ENCODE results near the gene SMPD2.
A peak's percentile ranks its signal among the peaks of the same experiment; 100 is the strongest.
"Not testable (repeated sequence)": the region's sequence is repeated elsewhere in the genome, so short reads cannot be mapped to it uniquely, and the experiment has no call there.

SMPD2 gene

DNA sequence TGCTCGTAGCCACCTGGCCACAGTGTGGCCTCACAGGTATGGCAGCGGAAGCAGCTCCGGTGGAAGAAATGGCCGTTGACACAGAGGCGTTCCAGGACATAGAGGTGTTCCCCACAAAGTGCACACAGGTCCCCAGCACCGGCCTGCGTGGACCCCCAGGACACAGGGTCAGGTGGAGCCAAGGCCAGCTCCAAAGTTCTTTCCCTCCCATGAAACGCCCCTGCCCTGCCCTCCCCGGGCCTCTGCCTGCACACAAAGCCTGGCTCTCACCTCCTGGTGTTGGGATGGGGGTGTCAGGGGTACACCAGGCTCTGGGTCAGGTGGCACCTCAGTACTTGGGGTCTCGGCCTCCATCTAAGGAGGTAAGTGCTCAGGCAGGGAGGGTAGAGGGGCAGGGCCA is 6.6 kb downstream of the SMPD2 start:
- DNase-seq, result no peak

GRCh38 chr6:109447878-109448555 is 7.5 kb downstream of the SMPD2 start:
- DNase-seq, result no peak

DNA sequence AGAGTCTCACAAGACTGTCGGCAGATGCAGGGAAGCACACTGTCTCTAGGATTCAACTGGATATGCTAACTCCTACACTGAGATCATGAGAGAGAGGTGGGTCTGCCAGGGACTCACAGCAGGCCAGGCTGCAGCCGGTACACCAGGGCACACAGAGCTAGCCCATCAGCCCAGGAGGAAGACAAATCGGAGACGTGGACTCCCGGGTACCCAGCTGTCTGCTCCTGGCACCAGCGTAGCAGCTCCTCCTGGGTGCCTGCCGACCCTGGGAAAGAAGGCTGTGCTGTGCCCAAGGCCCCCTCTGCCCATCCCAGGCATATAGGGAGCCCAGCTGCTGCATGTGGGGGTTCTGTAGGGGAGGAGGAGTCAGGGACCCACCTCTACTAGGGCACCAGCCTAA is 8.1 kb downstream of the SMPD2 start:
- DNase-seq, result no peak

DNA sequence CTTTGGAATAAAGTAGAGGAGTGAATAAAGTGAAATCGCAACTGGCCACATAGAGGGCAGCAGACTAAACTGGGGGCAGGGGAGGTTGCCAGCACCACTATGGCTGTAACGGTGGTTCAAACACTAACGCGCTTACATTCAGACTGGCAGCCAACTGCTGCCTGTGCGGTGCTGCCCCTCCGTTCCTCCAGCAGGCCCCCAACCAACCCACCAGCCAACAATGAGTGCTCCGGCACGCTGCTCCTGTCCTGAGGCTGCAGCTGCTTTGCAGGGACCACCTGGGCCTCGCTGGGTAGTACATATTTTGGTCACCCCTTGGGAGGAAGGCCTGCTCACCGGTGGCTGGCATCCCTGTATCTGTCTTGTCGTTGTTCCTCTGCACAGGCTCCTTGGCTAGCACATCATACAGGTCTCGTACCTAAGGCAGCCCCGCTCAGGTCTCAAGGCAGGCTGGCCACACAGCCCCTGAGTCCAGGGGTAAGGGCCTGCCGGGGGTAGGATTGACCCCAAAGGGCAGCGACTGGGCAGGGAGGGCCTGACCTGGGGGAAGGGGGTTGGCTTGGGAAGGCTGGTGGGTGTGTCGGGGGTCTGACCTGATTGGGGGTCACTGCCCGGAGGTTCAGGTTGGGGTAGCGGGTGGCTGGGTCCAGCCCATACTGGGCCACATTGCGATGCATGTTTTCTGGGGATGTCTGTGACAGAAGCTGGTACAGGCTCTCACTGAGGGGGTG is 8.7 kb downstream of the SMPD2 start:
- no peak for DNase-seq

DNA sequence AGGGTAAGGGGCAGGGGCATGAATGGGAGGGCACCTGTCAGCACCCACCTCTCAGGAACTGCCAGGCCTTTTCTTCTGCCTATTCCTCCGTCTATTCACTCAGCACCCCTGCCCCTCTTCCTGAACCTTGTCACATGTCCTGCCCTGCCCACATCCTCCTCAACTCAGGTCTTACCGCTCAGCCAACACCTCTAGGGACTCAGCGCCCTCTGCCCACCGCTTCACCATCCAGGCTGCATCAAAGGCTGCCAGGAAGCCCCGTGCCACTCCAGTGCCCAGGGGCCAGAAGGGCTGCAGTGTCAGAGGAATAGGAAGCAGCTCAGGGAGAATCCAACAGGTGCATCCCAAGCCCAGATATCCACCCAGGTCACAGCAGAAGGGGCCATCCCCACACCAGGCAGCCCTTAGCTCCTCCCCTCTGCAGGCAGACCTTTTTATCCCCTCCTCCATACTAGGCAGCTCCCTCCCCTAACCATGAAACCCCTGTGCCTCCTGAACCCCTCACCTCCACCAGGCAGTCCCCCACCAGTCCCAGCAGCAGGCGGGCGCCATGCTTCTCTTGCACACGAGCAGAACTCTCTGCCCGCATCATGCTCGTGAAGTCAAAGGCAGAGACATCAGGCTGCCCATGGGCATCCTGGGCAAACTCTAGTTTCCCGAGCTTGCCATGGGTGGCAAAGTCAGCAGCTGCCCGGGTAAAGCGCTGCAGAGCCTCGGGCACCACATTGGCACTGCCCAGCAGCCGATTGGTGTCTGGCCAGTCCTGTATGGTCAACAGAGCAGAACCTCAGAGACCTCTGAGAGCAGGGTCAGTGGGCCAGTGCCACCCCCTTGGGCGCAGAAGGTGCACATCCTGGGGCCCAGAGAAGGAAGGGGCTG is 9.5 kb downstream of the SMPD2 start:
- peak; percentile 37 for DNase-seq

DNA sequence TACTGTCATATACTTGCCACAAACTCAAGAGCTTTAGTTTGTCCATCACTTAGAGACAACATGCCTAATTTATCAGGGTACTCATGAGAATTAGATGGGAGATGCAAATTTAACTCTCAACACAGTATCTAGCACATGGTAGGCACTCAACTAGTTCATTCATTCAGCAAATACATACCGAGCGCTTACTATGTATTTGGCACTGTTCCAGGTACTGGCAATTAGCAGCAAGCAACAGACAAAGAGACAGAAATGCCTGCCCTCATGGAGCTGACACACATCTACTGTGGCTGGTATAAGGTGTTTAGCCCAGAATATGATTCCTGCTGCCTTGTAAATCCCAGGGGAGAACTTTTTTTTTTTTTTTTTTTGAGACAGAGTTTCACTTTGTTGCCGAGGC is 10.3 kb downstream of the SMPD2 start:
- no peak for DNase-seq

GRCh38 chr6:109451376-109451775 is 10.9 kb downstream of the SMPD2 start:
- DNase-seq, result no peak

- no peak for DNase-seq
Observed at GRCh38 chr6:109452181-109452580, 11.7 kb downstream of the SMPD2 start.

- DNase-seq, result no peak
Observed at GRCh38 chr6:109453156-109453555, 12.6 kb downstream of the SMPD2 start.

GRCh38 chr6:109453594-109454495 is 13.3 kb downstream of the SMPD2 start:
- no peak for DNase-seq

GRCh38 chr6:109454496-109455436 is 14.2 kb downstream of the SMPD2 start:
- peak; percentile 88 for DNase-seq

DNA sequence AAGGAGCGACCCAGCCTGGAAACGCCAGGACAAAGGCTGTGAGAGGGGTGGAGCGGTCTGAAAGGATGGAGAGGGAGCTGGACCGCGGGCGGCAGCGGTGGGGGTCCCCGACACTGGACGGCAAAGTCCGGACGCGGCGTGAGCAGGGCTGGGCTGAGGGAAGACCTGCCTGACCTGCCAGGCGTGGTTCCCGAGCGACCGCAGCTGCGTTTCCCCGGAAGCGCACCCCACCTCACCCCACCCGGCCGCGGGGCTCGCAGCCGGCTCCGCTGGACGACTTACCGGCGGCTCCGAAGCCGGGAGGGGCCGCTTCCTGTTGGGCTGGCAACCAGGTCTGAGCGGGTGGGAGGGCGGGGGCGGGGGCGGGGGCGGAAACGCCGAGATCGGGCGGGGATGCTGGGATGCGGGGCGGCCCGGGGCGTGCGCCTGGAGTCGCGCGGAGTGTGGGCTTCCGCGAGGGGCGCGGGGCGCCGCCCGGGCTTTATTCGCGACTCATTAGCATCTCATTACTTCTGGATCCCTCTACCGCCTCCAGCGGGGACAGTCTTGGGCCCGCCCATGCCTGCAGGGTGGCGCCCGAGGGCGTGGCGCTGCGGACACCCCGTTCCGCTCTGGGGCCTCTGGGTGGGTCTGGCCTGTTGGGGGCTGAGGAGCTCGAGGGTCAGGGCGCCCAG is 15.1 kb downstream of the SMPD2 start, which contains the start of gene MICAL1:
TSS of gene MICAL1 (minus strand) at position 336 of the 674 bp plus-strand sequence. CDS start 1,576 bp downstream, outside the sequence.
- peak; percentile 81 for DNase-seq

DNA sequence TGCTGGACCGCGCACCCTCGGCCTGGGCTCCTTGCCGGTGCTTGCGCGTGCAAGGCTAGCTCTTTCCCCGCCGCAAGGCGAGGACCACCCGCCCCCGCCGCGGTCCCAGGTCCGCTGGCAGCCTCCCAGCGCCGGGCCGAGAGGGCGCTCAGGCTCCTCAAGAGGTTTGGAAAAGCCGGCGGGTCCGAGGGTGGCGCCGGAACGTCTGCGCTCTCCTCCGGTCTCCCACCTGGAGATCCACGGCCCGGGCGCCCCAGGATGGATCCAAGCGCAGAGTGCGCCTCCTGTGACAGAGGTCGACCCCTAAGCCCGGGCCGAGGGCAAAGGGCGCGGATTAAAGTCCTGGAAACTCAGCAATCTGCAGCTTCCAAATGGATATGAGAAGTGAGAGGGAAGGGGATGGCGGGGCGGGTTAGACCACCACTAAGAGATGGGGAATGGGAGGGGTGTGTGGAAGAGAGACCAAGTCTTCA is 15.6 kb downstream of the SMPD2 start:
- DNase-seq, result no peak

- no peak for DNase-seq
Observed at GRCh38 chr6:109456710-109457561, 16.4 kb downstream of the SMPD2 start.

- DNase-seq, result no peak
Observed at GRCh38 chr6:109457562-109457996, 17.1 kb downstream of the SMPD2 start.

GRCh38 chr6:109458774-109459531 is 18.4 kb downstream of the SMPD2 start:
- peak; percentile 65 for DNase-seq

GRCh38 chr6:109460161-109460829 is 19.8 kb downstream of the SMPD2 start:
- DNase-seq, result no peak

GRCh38 chr6:109461205-109461604 is 20.7 kb downstream of the SMPD2 start:
- DNase-seq, result not testable (repeated sequence)

Measured in central memory CD4-positive, alpha-beta T cell (primary cell).